GM21360 (cell line): Measurements from ENCODE around the gene CCDC150.
"Not testable (repeated sequence)": the region's sequence is repeated elsewhere in the genome, so short reads cannot be mapped to it uniquely, and the experiment has no call there.

Experiments
- ATAC-seq: cut with Tn5 transposase; IDR thresholded peaks from one replicate; pipeline ENCODE4 v1.9.1; 2021; ENCODE audit warnings: mild to moderate bottlenecking, moderate library complexity; ENCODE audit not compliant: unreplicated experiment

Gene CCDC150

GRCh38 chr2:196710056-196710455 is 70.5 kb downstream of the CCDC150 start:
- ATAC-seq, result not testable (repeated sequence)

GRCh38 chr2:196711625-196712024 is 72.1 kb downstream of the CCDC150 start:
- no peak for ATAC-seq

GRCh38 chr2:196712867-196713266 is 73.4 kb downstream of the CCDC150 start:
- no peak for ATAC-seq

- no peak for ATAC-seq
Measured at GRCh38 chr2:196718419-196719109, 79.0 kb downstream of the CCDC150 start.

GRCh38 chr2:196719110-196719872 is 79.8 kb downstream of the CCDC150 start:
- no peak for ATAC-seq

GRCh38 chr2:196723571-196723970 is 84.1 kb downstream of the CCDC150 start:
- no peak for ATAC-seq

- no peak for ATAC-seq
Measured at GRCh38 chr2:196725218-196725617, 85.7 kb downstream of the CCDC150 start.

- ATAC-seq, result no peak
Measured at GRCh38 chr2:196725882-196726281, 86.4 kb downstream of the CCDC150 start.

GRCh38 chr2:196729418-196729817 is 89.9 kb downstream of the CCDC150 start:
- no peak for ATAC-seq

- ATAC-seq, result not testable (repeated sequence)
Measured at GRCh38 chr2:196736646-196737045, 97.1 kb downstream of the CCDC150 start.

- no peak for ATAC-seq
Measured at GRCh38 chr2:196737046-196737445, 97.5 kb downstream of the CCDC150 start.

- ATAC-seq, result no peak
Measured at GRCh38 chr2:196739031-196739430, 99.5 kb downstream of the CCDC150 start.

- no peak for ATAC-seq
Measured at GRCh38 chr2:196742216-196742615, 102.7 kb downstream of the CCDC150 start.

- ATAC-seq, result no peak
Measured at GRCh38 chr2:196742685-196743084, 103.2 kb downstream of the CCDC150 start.

- ATAC-seq, result no peak
Measured at GRCh38 chr2:196743165-196743564, 103.7 kb downstream of the CCDC150 start.

- ATAC-seq, result no peak
Measured at GRCh38 chr2:196745711-196746110, 106.2 kb downstream of the CCDC150 start.

GRCh38 chr2:196747400-196747799 is 107.9 kb downstream of the CCDC150 start:
- ATAC-seq, result no peak

- no peak for ATAC-seq
Measured at GRCh38 chr2:196748123-196748522, 108.6 kb downstream of the CCDC150 start.

- no peak for ATAC-seq
Measured at GRCh38 chr2:196750291-196750923, 110.9 kb downstream of the CCDC150 start.

- ATAC-seq, result peak; percentile 92
Measured at GRCh38 chr2:196750977-196751631, 111.6 kb downstream of the CCDC150 start.
